Central memory CD8-positive, alpha-beta T cell (primary cell): ENCODE results near the gene C2orf81.

Experiments
- ATAC-seq: fragments of 150-1000 bp; cut with Tn5 transposase; replicated peaks from 2 replicates; pipeline ENCODE4 v1.10.0; 2022; ENCODE audit warnings: mild to moderate bottlenecking, moderate FRiP score, moderate number of reproducible peaks; ENCODE audit not compliant: poor library complexity, severe bottlenecking; ENCODE audit errors: extremely low read depth
- DNase-seq, 2 donors: peaks; one replicate each; pipeline ENCODE4 v3.0.0; 2021; ENCODE audit warnings: low spot score in 2 of 2
- H3K27ac Mint-ChIP-seq: one replicate; pipeline ENCODE4 v1.8.0; 2022; ENCODE audit warnings: low read depth, mild to moderate bottlenecking, moderate library complexity, mixed read lengths
- H3K27me3 Mint-ChIP-seq: one replicate; pipeline ENCODE4 v1.8.0; 2022; ENCODE audit warnings: mixed read lengths
- H3K36me3 Mint-ChIP-seq: one replicate; pipeline ENCODE4 v1.8.0; 2022; ENCODE audit warnings: mild to moderate bottlenecking, moderate library complexity, mixed read lengths; ENCODE audit not compliant: insufficient read depth
- H3K4me1 Mint-ChIP-seq: one replicate; pipeline ENCODE4 v1.8.0; 2022; ENCODE audit warnings: mixed read lengths
- H3K4me3 Mint-ChIP-seq: one replicate; pipeline ENCODE4 v1.8.0; 2022; ENCODE audit warnings: mild to moderate bottlenecking, moderate library complexity, mixed read lengths
- H3K9me3 Mint-ChIP-seq: one replicate; pipeline ENCODE4 v1.8.0; 2022; ENCODE audit warnings: mixed read lengths

The C2orf81 gene

GRCh38 chr2:74414441-74414840 is 7.0 kb downstream of the C2orf81 start:
- ATAC-seq (no peak), DNase-seq (no peak)
- H3K27ac Mint-ChIP-seq = peak overlapping the region; percentile 78

GRCh38 chr2:74413001-74413698 is 8.3 kb downstream of the C2orf81 start:
- DNase-seq (no peak), ATAC-seq (no peak)
- no peak overlapping the region for H3K27ac Mint-ChIP-seq
- H3K9me3 Mint-ChIP-seq = no peaks in the 10 kb centered on the region
- no peak overlapping the region for H3K4me3 Mint-ChIP-seq
- H3K4me1 Mint-ChIP-seq = no peaks in the 10 kb centered on the region
- H3K36me3 Mint-ChIP-seq = peaks cover 4% of the 10 kb centered on the region
- H3K27me3 Mint-ChIP-seq = peaks cover 36% of the 10 kb centered on the region

More at GRCh38 chr2:74414441-74414840, 7.0 kb downstream of the C2orf81 start:
- H3K36me3 Mint-ChIP-seq = peaks cover 4% of the 10 kb centered on the region
- H3K4me1 Mint-ChIP-seq = no peaks in the 10 kb centered on the region
- peaks cover 29% of the 10 kb centered on the region for H3K27me3 Mint-ChIP-seq
- peak overlapping the region; percentile 44 for H3K4me3 Mint-ChIP-seq
- H3K9me3 Mint-ChIP-seq = no peaks in the 10 kb centered on the region

- ATAC-seq = no peak
- no peak for DNase-seq
- Mint-ChIP-seq H3K27ac (no peak overlapping the region), H3K4me3 (no peak overlapping the region), H3K27me3 (peaks cover 23% of the 10 kb centered on the region), H3K9me3 (no peaks in the 10 kb centered on the region), H3K4me1 (no peaks in the 10 kb centered on the region), H3K36me3 (peaks cover 2% of the 10 kb centered on the region)
These were observed 13.7 kb downstream of the C2orf81 start for GRCh38 chr2:74407682-74408081.

- no peak overlapping the region for H3K4me3 Mint-ChIP-seq
- no peak for DNase-seq
- no peaks in the 10 kb centered on the region for H3K9me3 Mint-ChIP-seq
- H3K27me3 Mint-ChIP-seq = peaks cover 26% of the 10 kb centered on the region
- no peak overlapping the region for H3K27ac Mint-ChIP-seq
- ATAC-seq = no peak
- no peaks in the 10 kb centered on the region for H3K4me1 Mint-ChIP-seq
- H3K36me3 Mint-ChIP-seq = peaks cover 3% of the 10 kb centered on the region
These were observed 15.4 kb downstream of the C2orf81 start for GRCh38 chr2:74406035-74406434.

GRCh38 chr2:74401891-74402290 is 19.5 kb downstream of the C2orf81 start:
- Mint-ChIP-seq H3K27ac (no peak overlapping the region), H3K4me1 (no peaks in the 10 kb centered on the region)
- ATAC-seq = no peak

GRCh38 chr2:74399785-74400184 is 21.6 kb downstream of the C2orf81 start:
- no peak for DNase-seq
- no peak overlapping the region for H3K27ac Mint-ChIP-seq
- ATAC-seq = peak; percentile 46
- no peaks in the 10 kb centered on the region for H3K4me1 Mint-ChIP-seq
- peaks cover 5% of the 10 kb centered on the region for H3K36me3 Mint-ChIP-seq
- peaks cover 26% of the 10 kb centered on the region for H3K27me3 Mint-ChIP-seq
- H3K9me3 Mint-ChIP-seq = no peaks in the 10 kb centered on the region
- no peak overlapping the region for H3K4me3 Mint-ChIP-seq

More at GRCh38 chr2:74401891-74402290, 19.5 kb downstream of the C2orf81 start:
- Mint-ChIP-seq H3K9me3 (no peaks in the 10 kb centered on the region), H3K27me3 (peaks cover 19% of the 10 kb centered on the region), H3K4me3 (no peak overlapping the region), H3K36me3 (peaks cover 5% of the 10 kb centered on the region)
- no peak for DNase-seq

GRCh38 chr2:74396149-74396548 is 25.3 kb downstream of the C2orf81 start:
- DNase-seq (no peak), ATAC-seq (no peak)
- H3K27ac Mint-ChIP-seq = no peak overlapping the region
- no peaks in the 10 kb centered on the region for H3K9me3 Mint-ChIP-seq
- H3K36me3 Mint-ChIP-seq = peaks cover 10% of the 10 kb centered on the region
- no peak overlapping the region for H3K4me3 Mint-ChIP-seq
- peaks cover 1% of the 10 kb centered on the region for H3K4me1 Mint-ChIP-seq
- H3K27me3 Mint-ChIP-seq = peaks cover 20% of the 10 kb centered on the region

- Mint-ChIP-seq H3K27me3 (peaks cover 11% of the 10 kb centered on the region), H3K9me3 (no peaks in the 10 kb centered on the region), H3K27ac (no peak overlapping the region), H3K36me3 (peaks cover 10% of the 10 kb centered on the region), H3K4me3 (no peak overlapping the region), H3K4me1 (peaks cover 5% of the 10 kb centered on the region)
- no peak for ATAC-seq
- no peak for DNase-seq
These were observed 27.9 kb downstream of the C2orf81 start for GRCh38 chr2:74393525-74393924.

- Mint-ChIP-seq H3K9me3 (no peaks in the 10 kb centered on the region), H3K27me3 (peaks cover 11% of the 10 kb centered on the region), H3K4me1 (peaks cover 5% of the 10 kb centered on the region), H3K4me3 (no peak overlapping the region), H3K36me3 (peaks cover 8% of the 10 kb centered on the region), H3K27ac (no peak overlapping the region)
- DNase-seq (no peak), ATAC-seq (no peak)
These were observed 29.0 kb downstream of the C2orf81 start for GRCh38 chr2:74392449-74392743.

- peak; percentile 93 to 99 for DNase-seq
- Mint-ChIP-seq H3K27ac (peak overlapping the region; percentile 96), H3K27me3 (peaks cover 11% of the 10 kb centered on the region), H3K36me3 (peaks cover 8% of the 10 kb centered on the region), H3K4me3 (peak overlapping the region; percentile 93), H3K4me1 (peaks cover 5% of the 10 kb centered on the region), H3K9me3 (no peaks in the 10 kb centered on the region)
- ATAC-seq = peak; percentile 83
These were observed 29.6 kb downstream of the C2orf81 start for GRCh38 chr2:74391580-74392448.

GRCh38 chr2:74391209-74391579 is 30.2 kb downstream of the C2orf81 start:
- Mint-ChIP-seq H3K4me3 (peak overlapping the region; percentile 93), H3K27ac (peak overlapping the region; percentile 96), H3K9me3 (no peaks in the 10 kb centered on the region), H3K27me3 (peaks cover 11% of the 10 kb centered on the region), H3K4me1 (peaks cover 5% of the 10 kb centered on the region), H3K36me3 (peaks cover 8% of the 10 kb centered on the region)
- ATAC-seq (peak; percentile 34), DNase-seq (no peak)

GRCh38 chr2:74390606-74391005 is 30.8 kb downstream of the C2orf81 start:
- Mint-ChIP-seq H3K27ac (no peak overlapping the region), H3K36me3 (peaks cover 8% of the 10 kb centered on the region)
- DNase-seq = no peak

GRCh38 chr2:74387346-74387745 is 34.1 kb downstream of the C2orf81 start:
- no peaks in the 10 kb centered on the region for H3K9me3 Mint-ChIP-seq
- H3K36me3 Mint-ChIP-seq = peaks cover 6% of the 10 kb centered on the region
- no peaks in the 10 kb centered on the region for H3K27me3 Mint-ChIP-seq
- DNase-seq (no peak), ATAC-seq (no peak)
- no peak overlapping the region for H3K27ac Mint-ChIP-seq
- H3K4me1 Mint-ChIP-seq = peaks cover 11% of the 10 kb centered on the region
- H3K4me3 Mint-ChIP-seq = no peak overlapping the region

More at GRCh38 chr2:74390606-74391005, 30.8 kb downstream of the C2orf81 start:
- Mint-ChIP-seq H3K4me1 (peaks cover 5% of the 10 kb centered on the region), H3K27me3 (peaks cover 11% of the 10 kb centered on the region), H3K4me3 (peak overlapping the region; percentile 93), H3K9me3 (no peaks in the 10 kb centered on the region)
- ATAC-seq = no peak
